Measurements from ENCODE around the gene RBM6.
A peak's percentile ranks its signal among the peaks of the same experiment; 100 is the strongest.

Gene RBM6

GRCh38 chr3:49955636-49956035 is 15.7 kb downstream of the RBM6 start:
- TF ChIP-seq, protein P1, sequence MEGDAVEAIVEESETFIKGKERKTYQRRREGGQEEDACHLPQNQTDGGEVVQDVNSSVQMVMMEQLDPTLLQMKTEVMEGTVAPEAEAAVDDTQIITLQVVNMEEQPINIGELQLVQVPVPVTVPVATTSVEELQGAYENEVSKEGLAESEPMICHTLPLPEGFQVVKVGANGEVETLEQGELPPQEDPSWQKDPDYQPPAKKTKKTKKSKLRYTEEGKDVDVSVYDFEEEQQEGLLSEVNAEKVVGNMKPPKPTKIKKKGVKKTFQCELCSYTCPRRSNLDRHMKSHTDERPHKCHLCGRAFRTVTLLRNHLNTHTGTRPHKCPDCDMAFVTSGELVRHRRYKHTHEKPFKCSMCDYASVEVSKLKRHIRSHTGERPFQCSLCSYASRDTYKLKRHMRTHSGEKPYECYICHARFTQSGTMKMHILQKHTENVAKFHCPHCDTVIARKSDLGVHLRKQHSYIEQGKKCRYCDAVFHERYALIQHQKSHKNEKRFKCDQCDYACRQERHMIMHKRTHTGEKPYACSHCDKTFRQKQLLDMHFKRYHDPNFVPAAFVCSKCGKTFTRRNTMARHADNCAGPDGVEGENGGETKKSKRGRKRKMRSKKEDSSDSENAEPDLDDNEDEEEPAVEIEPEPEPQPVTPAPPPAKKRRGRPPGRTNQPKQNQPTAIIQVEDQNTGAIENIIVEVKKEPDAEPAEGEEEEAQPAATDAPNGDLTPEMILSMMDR (conservative IDR thresholded peaks at IDR 0.05; ENCODE audit: low read depth, low read length): no peak
- no peak overlapping the region for H3K4me3 ChIP-seq (ENCODE audit: low read length)
- DNase-seq (ENCODE audit: low read depth): no peak

GRCh38 chr3:49966233-49966942 is 26.4 kb downstream of the RBM6 start:
- DNase-seq (ENCODE audit: low read depth): peak; percentile 2
- H3K4me3 ChIP-seq (ENCODE audit: low read length): no peak overlapping the region
- TF ChIP-seq, protein P1 (conservative IDR thresholded peaks at IDR 0.05; ENCODE audit: low read depth, low read length): no peak

DNA sequence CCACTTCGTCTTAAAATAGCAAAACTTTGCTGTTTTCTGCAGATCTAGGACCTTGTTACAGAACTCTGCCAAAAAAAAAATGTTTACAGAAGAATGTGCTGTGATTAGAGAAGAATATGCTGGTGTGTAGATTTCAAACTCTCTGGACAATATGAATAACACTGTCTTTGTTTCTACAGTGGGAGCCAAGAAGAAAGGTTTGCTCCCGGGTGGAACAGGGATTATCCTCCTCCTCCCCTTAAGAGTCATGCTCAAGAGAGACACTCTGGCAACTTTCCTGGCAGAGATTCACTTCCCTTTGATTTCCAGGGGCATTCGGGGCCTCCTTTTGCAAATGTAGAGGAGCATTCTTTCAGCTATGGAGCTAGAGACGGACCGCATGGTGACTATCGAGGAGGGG is 27.3 kb downstream of the RBM6 start:
- DNase-seq (ENCODE audit: low read depth): peak; percentile 30
- H3K4me3 ChIP-seq (ENCODE audit: low read length): no peak overlapping the region
- TF ChIP-seq, protein P1 (conservative IDR thresholded peaks at IDR 0.05; ENCODE audit: low read depth, low read length): no peak

GRCh38 chr3:49968346-49968745 is 28.4 kb downstream of the RBM6 start:
- H3K4me3 ChIP-seq (ENCODE audit: low read length): no peak overlapping the region
- no peak for DNase-seq (ENCODE audit: low read depth)
- TF ChIP-seq, protein P1 (conservative IDR thresholded peaks at IDR 0.05; ENCODE audit: low read depth, low read length): no peak

DNA sequence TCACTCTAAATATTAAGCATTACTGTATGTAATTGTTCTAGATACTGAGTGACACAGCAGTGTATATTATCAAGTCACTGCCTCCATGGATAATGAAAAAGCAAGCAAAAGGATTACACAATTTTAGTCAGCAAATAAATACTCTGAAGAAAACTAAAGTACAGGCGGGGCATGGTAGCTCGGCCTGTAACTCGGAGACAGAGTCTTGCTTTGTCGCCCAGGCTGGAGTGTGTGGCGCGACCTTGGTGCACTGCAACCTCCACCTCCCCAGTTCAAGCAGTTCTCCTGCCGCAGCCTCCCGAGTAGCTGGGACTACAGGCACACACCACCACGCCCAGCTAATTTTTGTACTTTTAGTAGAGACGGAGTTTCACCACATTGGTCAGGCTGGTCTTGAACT is 32.7 kb downstream of the RBM6 start:
- no peak overlapping the region for H3K4me3 ChIP-seq (ENCODE audit: low read length)
- TF ChIP-seq, protein P1 (conservative IDR thresholded peaks at IDR 0.05; ENCODE audit: low read depth, low read length): no peak
- no peak for DNase-seq (ENCODE audit: low read depth)

DNA sequence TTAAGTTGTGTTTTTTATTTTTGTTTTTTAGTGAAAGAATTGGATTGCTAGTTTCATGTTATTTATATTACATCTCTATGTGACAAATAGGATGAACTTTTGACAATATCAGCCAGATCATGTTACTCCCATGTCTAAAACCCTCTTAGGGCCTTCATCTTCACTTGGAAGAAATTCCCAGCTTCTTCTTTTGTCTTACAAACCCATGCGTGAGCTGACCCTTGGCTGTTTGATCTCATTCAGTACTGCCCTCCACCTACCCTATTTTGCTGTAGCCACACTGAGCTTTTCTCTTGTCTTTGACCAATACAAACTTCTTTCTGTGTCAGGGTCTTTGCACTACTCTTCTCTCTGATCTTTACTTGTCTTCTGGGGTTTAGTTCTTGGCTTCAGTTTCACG is 37.0 kb downstream of the RBM6 start:
- TF ChIP-seq, protein P1 (conservative IDR thresholded peaks at IDR 0.05; ENCODE audit: low read depth, low read length): no peak
- no peak overlapping the region for H3K4me3 ChIP-seq (ENCODE audit: low read length)

GRCh38 chr3:49984394-49984793 is 44.4 kb downstream of the RBM6 start:
- H3K4me3 ChIP-seq (ENCODE audit: low read length): no peak overlapping the region
- DNase-seq (ENCODE audit: low read depth): no peak
- TF ChIP-seq, protein P1 (conservative IDR thresholded peaks at IDR 0.05; ENCODE audit: low read depth, low read length): no peak

More for the DNA sequence above, 37.0 kb downstream of the RBM6 start:
- no peak for DNase-seq (ENCODE audit: low read depth)
